ENCODE data around the gene MCF2L2.

The MCF2L2 gene

GRCh38 chr3:183290216-183290615 is 138.2 kb downstream of the MCF2L2 start:
- no peak for DNase-seq

GRCh38 chr3:183288117-183288516 is 140.3 kb downstream of the MCF2L2 start:
- peak in 1 of 2 donors; percentile 22 for DNase-seq

- DNase-seq = peak; percentile 25 to 54
These were observed 141.0 kb downstream of the MCF2L2 start for GRCh38 chr3:183287301-183287971.

GRCh38 chr3:183285828-183286457 is 142.5 kb downstream of the MCF2L2 start:
- DNase-seq = peak; percentile 95

GRCh38 chr3:183285318-183285717 is 143.1 kb downstream of the MCF2L2 start:
- DNase-seq = no peak

GRCh38 chr3:183284570-183284969 is 143.8 kb downstream of the MCF2L2 start:
- no peak for DNase-seq

- DNase-seq = no peak
These were observed 144.5 kb downstream of the MCF2L2 start for GRCh38 chr3:183283886-183284285.

GRCh38 chr3:183281126-183281797 is 147.2 kb downstream of the MCF2L2 start:
- no peak for DNase-seq

- no peak for DNase-seq
These were observed 149.0 kb downstream of the MCF2L2 start for GRCh38 chr3:183279371-183279770.

- no peak for DNase-seq
These were observed 149.8 kb downstream of the MCF2L2 start for GRCh38 chr3:183278479-183279088.

- no peak for DNase-seq
These were observed 151.2 kb downstream of the MCF2L2 start for GRCh38 chr3:183277260-183277659.

GRCh38 chr3:183275937-183276336 is 152.5 kb downstream of the MCF2L2 start:
- DNase-seq = no peak

GRCh38 chr3:183275418-183275817 is 153.0 kb downstream of the MCF2L2 start:
- DNase-seq = peak; percentile 83 to 94

- DNase-seq = no peak
These were observed 153.8 kb downstream of the MCF2L2 start for GRCh38 chr3:183274609-183275008.

- peak in 1 of 2 donors; percentile 65 for DNase-seq
These were observed 155.6 kb downstream of the MCF2L2 start for GRCh38 chr3:183272791-183273190.

- no peak for DNase-seq
These were observed 156.3 kb downstream of the MCF2L2 start for GRCh38 chr3:183272142-183272541.

GRCh38 chr3:183270344-183270743 is 158.1 kb downstream of the MCF2L2 start:
- no peak for DNase-seq

- DNase-seq = no peak
These were observed 159.1 kb downstream of the MCF2L2 start for GRCh38 chr3:183269345-183269744.

- DNase-seq = no peak
These were observed 160.1 kb downstream of the MCF2L2 start for GRCh38 chr3:183268366-183268765.

GRCh38 chr3:183267140-183267539 is 161.3 kb downstream of the MCF2L2 start:
- no peak for DNase-seq

- no peak for DNase-seq
These were observed 162.0 kb downstream of the MCF2L2 start for GRCh38 chr3:183266454-183266853.

- DNase-seq = no peak
These were observed 162.5 kb downstream of the MCF2L2 start for GRCh38 chr3:183265834-183266417.

- peak in 1 of 2 donors; percentile 39 for DNase-seq
These were observed 163.2 kb downstream of the MCF2L2 start for GRCh38 chr3:183265157-183265642.

All from inflammatory macrophage (primary cell).